ENCODE measurements around the gene PHTF2.

DNA sequence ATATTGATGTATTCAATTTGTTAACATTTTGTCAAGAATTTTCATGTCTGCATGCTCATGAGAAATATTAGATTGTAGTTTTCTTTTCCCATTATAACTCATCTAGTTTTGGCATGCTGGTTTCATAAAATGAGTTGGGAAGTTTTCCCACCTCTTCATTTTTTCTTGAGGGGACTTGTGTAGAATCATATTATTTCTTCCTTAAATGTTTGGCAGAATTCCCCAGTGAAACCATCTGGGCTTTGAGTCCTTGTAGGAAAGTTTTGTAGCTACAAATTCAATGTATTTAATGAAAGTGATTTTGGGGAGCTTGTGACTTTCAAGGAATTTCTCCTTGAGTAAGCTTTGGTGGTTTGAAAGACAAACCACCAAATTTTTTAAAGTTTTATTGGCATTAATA, 173.2 kb downstream of the PHTF2 start:
- TF ChIP-seq, protein P1, sequence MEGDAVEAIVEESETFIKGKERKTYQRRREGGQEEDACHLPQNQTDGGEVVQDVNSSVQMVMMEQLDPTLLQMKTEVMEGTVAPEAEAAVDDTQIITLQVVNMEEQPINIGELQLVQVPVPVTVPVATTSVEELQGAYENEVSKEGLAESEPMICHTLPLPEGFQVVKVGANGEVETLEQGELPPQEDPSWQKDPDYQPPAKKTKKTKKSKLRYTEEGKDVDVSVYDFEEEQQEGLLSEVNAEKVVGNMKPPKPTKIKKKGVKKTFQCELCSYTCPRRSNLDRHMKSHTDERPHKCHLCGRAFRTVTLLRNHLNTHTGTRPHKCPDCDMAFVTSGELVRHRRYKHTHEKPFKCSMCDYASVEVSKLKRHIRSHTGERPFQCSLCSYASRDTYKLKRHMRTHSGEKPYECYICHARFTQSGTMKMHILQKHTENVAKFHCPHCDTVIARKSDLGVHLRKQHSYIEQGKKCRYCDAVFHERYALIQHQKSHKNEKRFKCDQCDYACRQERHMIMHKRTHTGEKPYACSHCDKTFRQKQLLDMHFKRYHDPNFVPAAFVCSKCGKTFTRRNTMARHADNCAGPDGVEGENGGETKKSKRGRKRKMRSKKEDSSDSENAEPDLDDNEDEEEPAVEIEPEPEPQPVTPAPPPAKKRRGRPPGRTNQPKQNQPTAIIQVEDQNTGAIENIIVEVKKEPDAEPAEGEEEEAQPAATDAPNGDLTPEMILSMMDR (IDR thresholded peaks at IDR 0.05; ENCODE audit: extremely low read depth in 1 of 2, insufficient read depth in 1 of 2, low read depth in 1 of 2, low read length in 2 of 2): no peak
- TF ChIP-seq POLR2A (IDR thresholded peaks at IDR 0.05; ENCODE audit: low read depth, low read length) (no peak), MAX (IDR thresholded peaks at IDR 0.05; ENCODE audit: insufficient read depth, insufficient read length) (no peak), EZH2 (IDR thresholded peaks at IDR 0.05; ENCODE audit: borderline replicate concordance, low read depth, low read length, severe bottlenecking) (no peak), FOS (IDR thresholded peaks at IDR 0.05; ENCODE audit: borderline replicate concordance, insufficient read depth, low read length) (no peak), POLR2AphosphoS5 (IDR thresholded peaks at IDR 0.05; ENCODE audit: insufficient read depth, low read depth, low read length) (no peak), MYC (IDR thresholded peaks at IDR 0.05; ENCODE audit: low read depth, low read length) (no peak)
